Measurements from ENCODE around the gene MID1IP1.

DNA sequence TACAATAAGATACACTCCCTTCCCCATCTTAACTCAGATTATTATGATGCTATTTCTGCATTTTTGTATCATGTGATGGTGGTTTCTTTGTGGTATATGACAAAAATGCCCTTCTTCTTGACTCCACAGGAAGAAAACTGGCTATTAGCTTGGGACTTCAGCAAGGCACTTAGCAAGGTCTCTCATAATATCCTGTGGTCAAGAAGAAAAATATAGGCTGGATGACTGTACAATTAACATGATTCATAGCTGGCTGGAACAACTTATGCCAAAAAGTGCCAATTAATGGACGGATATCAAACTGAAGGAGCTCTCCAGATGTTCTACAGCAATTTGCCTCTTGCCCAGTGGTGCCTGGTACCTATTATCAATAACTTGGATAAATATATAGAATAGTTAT lies 2.3 kb upstream of the MID1IP1 start:
- no peak for TF ChIP-seq POLR2AphosphoS5 (IDR thresholded peaks at IDR 0.05)
- no peak for TF ChIP-seq POLR2A (IDR thresholded peaks at IDR 0.05)
- TF ChIP-seq, protein P1, sequence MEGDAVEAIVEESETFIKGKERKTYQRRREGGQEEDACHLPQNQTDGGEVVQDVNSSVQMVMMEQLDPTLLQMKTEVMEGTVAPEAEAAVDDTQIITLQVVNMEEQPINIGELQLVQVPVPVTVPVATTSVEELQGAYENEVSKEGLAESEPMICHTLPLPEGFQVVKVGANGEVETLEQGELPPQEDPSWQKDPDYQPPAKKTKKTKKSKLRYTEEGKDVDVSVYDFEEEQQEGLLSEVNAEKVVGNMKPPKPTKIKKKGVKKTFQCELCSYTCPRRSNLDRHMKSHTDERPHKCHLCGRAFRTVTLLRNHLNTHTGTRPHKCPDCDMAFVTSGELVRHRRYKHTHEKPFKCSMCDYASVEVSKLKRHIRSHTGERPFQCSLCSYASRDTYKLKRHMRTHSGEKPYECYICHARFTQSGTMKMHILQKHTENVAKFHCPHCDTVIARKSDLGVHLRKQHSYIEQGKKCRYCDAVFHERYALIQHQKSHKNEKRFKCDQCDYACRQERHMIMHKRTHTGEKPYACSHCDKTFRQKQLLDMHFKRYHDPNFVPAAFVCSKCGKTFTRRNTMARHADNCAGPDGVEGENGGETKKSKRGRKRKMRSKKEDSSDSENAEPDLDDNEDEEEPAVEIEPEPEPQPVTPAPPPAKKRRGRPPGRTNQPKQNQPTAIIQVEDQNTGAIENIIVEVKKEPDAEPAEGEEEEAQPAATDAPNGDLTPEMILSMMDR (IDR thresholded peaks at IDR 0.05), result no peak
